Endothelial cell of umbilical vein (primary cell): ENCODE results near the gene MACROD2. TPM values are rescaled to one million over a fixed set of nuclear protein-coding genes. Genes with fewer than 3 reads are reported as not detected.

ENCODE experiments used
- BruUV-seq: library from RNA; stranded (reverse); fragments of 400-500 nt; replicated peaks from 2 replicates; lab custom pipeline; 2021; lab: Mats Ljungman, UMichigan
- CTCF ChIA-PET: fragments of 300-600, 350-600 bp; sonication (Branson Sonifier 250); formaldehyde crosslinking; loops from one replicate; lab custom pipeline; 2021; ENCODE audit warnings: antibody characterized with exemption, inconsistent platforms; lab: Charles Lee
- POLR2A ChIA-PET: fragments of 300-600, 350-600 bp; sonication (Branson Sonifier 250); formaldehyde crosslinking; loops from one replicate; lab custom pipeline; 2021; ENCODE audit warnings: antibody characterized with exemption, inconsistent platforms; lab: Charles Lee
- DNase-seq: peaks from one replicate; pipeline ENCODE4 v3.0.0-alpha.2; 2011; ENCODE audit warnings: low read depth, low spot score
- FAIRE-seq: peaks from 2 replicates; lab custom pipeline; 2011; peaks lifted over from hg19 to GRCh38; lab: Jason Lieb, UNC
- H2AFZ ChIP-seq: 2 replicates; pipeline ENCODE4 v1.6.0; 2012; ENCODE audit warnings: low read depth, low read length, control low read depth, inconsistent platforms
- H3K27ac ChIP-seq: 2 replicates; pipeline ENCODE4 v1.5.1; 2011; ENCODE audit warnings: low read depth, mild to moderate bottlenecking, control low read depth, low read length, moderate library complexity; ENCODE audit not compliant: insufficient read depth
- H3K27me3 ChIP-seq, 2 experiments: 2 replicates each; pipeline versions ENCODE4 v1.6.0 to v1.6.1; 2011; ENCODE audit warnings: low read length in 2 of 2, mixed read lengths in 1 of 2; ENCODE audit not compliant: control insufficient read depth in 2 of 2, insufficient read depth in 2 of 2
- H3K36me3 ChIP-seq, 2 experiments: 2 replicates in 1 of 2; 3 replicates in 1 of 2; pipeline ENCODE4 v1.5.1; 2011; ENCODE audit warnings: low read length in 2 of 2, mild to moderate bottlenecking in 1 of 2, moderate library complexity in 1 of 2; ENCODE audit not compliant: control insufficient read depth in 2 of 2, insufficient read depth in 2 of 2; ENCODE audit errors: extremely low read depth in 1 of 2
- H3K4me1 ChIP-seq: 3 replicates; pipeline ENCODE4 v1.5.1; 2011; ENCODE audit warnings: mild to moderate bottlenecking, low read length; ENCODE audit not compliant: control insufficient read depth, insufficient read depth; ENCODE audit errors: extremely low read depth
- H3K4me2 ChIP-seq: 2 replicates; pipeline ENCODE4 v1.6.1; 2011; ENCODE audit warnings: low read length, control low read depth, mixed read lengths; ENCODE audit not compliant: insufficient read depth
- H3K4me3 ChIP-seq, 3 experiments: fragments of 200-600 bp in 1 of 3; sonication (generic), shearing (Covaris generic) in 1 of 3; replicated peaks in 1 of 3; 2 replicates each; pipeline ENCODE4 v1.5.1; 2011 to 2016; ENCODE audit warnings: control low read depth in 3 of 3, low read length in 3 of 3, mild to moderate bottlenecking in 2 of 3, inconsistent platforms in 1 of 3, low read depth in 1 of 3, moderate library complexity in 1 of 3; ENCODE audit not compliant: insufficient read depth in 1 of 3
- H3K79me2 ChIP-seq: 2 replicates; pipeline ENCODE4 v1.6.0; 2012; ENCODE audit warnings: low read length, inconsistent platforms; ENCODE audit not compliant: control insufficient read depth, insufficient read depth
- H3K9ac ChIP-seq: replicated peaks from 2 replicates; pipeline ENCODE3; 2011; ENCODE audit warnings: low read length, control low read depth; ENCODE audit not compliant: insufficient read depth; ENCODE audit errors: extremely low read depth
- H3K9me1 ChIP-seq: replicated peaks from 3 replicates; pipeline ENCODE4 v1.6.0; 2011; ENCODE audit warnings: mild to moderate bottlenecking, low read length; ENCODE audit not compliant: control insufficient read depth, insufficient read depth; ENCODE audit errors: extremely low read depth
- H3K9me3 ChIP-seq: replicated peaks from 2 replicates; pipeline ENCODE4 v1.5.1; 2012; ENCODE audit warnings: low read length, inconsistent platforms; ENCODE audit not compliant: control insufficient read depth, insufficient read depth
- H4K20me1 ChIP-seq: replicated peaks from 2 replicates; pipeline ENCODE3; 2011; ENCODE audit warnings: mild to moderate bottlenecking, low read length; ENCODE audit not compliant: control insufficient read depth, insufficient read depth; ENCODE audit errors: extremely low read depth
- CTCF ChIP-seq, 2 donors: IDR thresholded peaks; 1 replicate in 1 of 2; 2 replicates in 1 of 2; pipeline ENCODE4 v1.5.1; 2011; ENCODE audit warnings: low read length in 2 of 2, mild to moderate bottlenecking in 2 of 2, moderate library complexity in 2 of 2, control low read depth in 1 of 2, inconsistent platforms in 1 of 2, low read depth in 1 of 2; ENCODE audit not compliant: insufficient read depth in 1 of 2; ENCODE audit errors: extremely low read depth in 1 of 2
- EZH2 ChIP-seq: IDR thresholded peaks from 2 replicates; pipeline ENCODE4 v1.6.1; 2012; ENCODE audit warnings: borderline replicate concordance, low read depth, mild to moderate bottlenecking, moderate library complexity, low read length, inconsistent platforms; ENCODE audit not compliant: severe bottlenecking
- FOS ChIP-seq: IDR thresholded peaks from 2 replicates; pipeline ENCODE4 v1.6.1; 2011; ENCODE audit warnings: mild to moderate bottlenecking, low read length, moderate library complexity, borderline replicate concordance; ENCODE audit not compliant: insufficient read depth
- GATA2 ChIP-seq: IDR thresholded peaks from 2 replicates; pipeline ENCODE4 v1.7.0; 2011; ENCODE audit warnings: low read depth, mild to moderate bottlenecking, moderate library complexity, mixed read lengths, low read length; ENCODE audit not compliant: insufficient read length, insufficient read depth
- JUN ChIP-seq: IDR thresholded peaks from 2 replicates; pipeline ENCODE4 v1.6.1; 2011; ENCODE audit warnings: borderline replicate concordance, low read depth; ENCODE audit not compliant: insufficient read length, insufficient read depth
- MAX ChIP-seq: IDR thresholded peaks from 2 replicates; pipeline ENCODE4 v1.6.1; 2011; ENCODE audit not compliant: insufficient read depth, insufficient read length
- MYC ChIP-seq: IDR thresholded peaks from one replicate; pipeline ENCODE4 v1.6.1; 2011; ENCODE audit warnings: mild to moderate bottlenecking, low read depth, low read length
- POLR2A ChIP-seq: IDR thresholded peaks from 2 replicates; pipeline ENCODE4 v1.6.1; 2012; ENCODE audit warnings: low read depth, mild to moderate bottlenecking, control low read depth, low read length
- POLR2AphosphoS5 ChIP-seq: IDR thresholded peaks from 2 replicates; pipeline ENCODE4 v1.6.1; 2012; ENCODE audit warnings: low read depth, mild to moderate bottlenecking, control low read depth, low read length, moderate library complexity; ENCODE audit not compliant: insufficient read depth
- dilution Hi-C: fragments of 300-500 bp; cut with MboI; formaldehyde crosslinking; loops from one replicate; pipeline ENCODE4 v1.15.0; 2019; ENCODE audit warnings: low sequenced_read_pairs; ENCODE audit not compliant: extremely low pct_ligation_motif_present
- intact Hi-C: fragments of 100-400 bp; cut with micrococcal nuclease; formaldehyde crosslinking; loops from one replicate; pipeline ENCODE4 v1.10.0; 2022
- polyA plus RNA-seq, 4 experiments: library from polyadenylated mRNA; depleted of rRNA in 3 of 4; stranded (reverse) in 3 of 4; unstranded in 1 of 4; fragments of >200 nt; gene quantifications; 2 replicates each; pipeline versions ENCODE4 v1.2.1 to v1.2.3, GENCODE V29; 2011 to 2012; ENCODE audit warnings: missing spikeins in 1 of 4
- total RNA-seq: library from RNA; stranded (reverse); gene quantifications from 2 replicates; pipeline ENCODE4 v1.2.3, GENCODE V29; 2021

MACROD2 gene
- total and polyA plus RNA-seq, 2 donors (not counting 3 experiments of a cell fraction or from before 2014, with no cell fraction given), result 0.11 to 0.73 TPM

- ChIA-PET CTCF (interaction anchor here (1.2 kb wide), 1 partner anchor 7 kb away, joined by 4 read pairs; no protein-coding TSS in a partner anchor), POLR2A (no interaction called here)
- DNase-seq (no peak), FAIRE-seq (no peak)
- no peak overlapping the region for H2AFZ ChIP-seq
- no peaks in the 10 kb centered on the region for H3K4me1 ChIP-seq
- no peak overlapping the region for H3K4me3 ChIP-seq
- H3K4me2 ChIP-seq, result no peak overlapping the region
- H3K9me1 ChIP-seq, result no peaks in the 10 kb centered on the region
- dilution Hi-C loops, result no loop called here
- no peak overlapping the region for H3K9ac ChIP-seq
- TF ChIP-seq FOS (no peak), EZH2 (no peak), POLR2A (no peak), POLR2AphosphoS5 (no peak), GATA2 (no peak), JUN (no peak), MAX (no peak), CTCF (IDR thresholded peaks at IDR 0.05; ENCODE audit: extremely low read depth in 1 of 2, insufficient read depth in 1 of 2, low read depth in 1 of 2, low read length in 2 of 2) (no peak), MYC (no peak)
- intact Hi-C loops, result loop anchor here (5.0 kb wide), 1 partner anchor 710 kb away; no protein-coding TSS in a partner anchor
- no TSS peak for BruUV-seq
- H3K27ac ChIP-seq, result no peak overlapping the region
- no peaks in the 10 kb centered on the region for H3K36me3 ChIP-seq
- H3K79me2 ChIP-seq, result no peaks in the 10 kb centered on the region
- no peaks in the 10 kb centered on the region for H3K9me3 ChIP-seq
- H4K20me1 ChIP-seq, result no peaks in the 10 kb centered on the region
- H3K27me3 ChIP-seq, result no peaks in the 10 kb centered on the region
Measured at GRCh38 chr20:15767586-15767985, 1772.3 kb downstream of the MACROD2 start.
